GM11168 (cell line): Measurements from ENCODE around the gene TAP1.

ENCODE experiments used
- in situ Hi-C: fragments of 300-500 bp; cut with MboI; formaldehyde crosslinking; loops from one replicate; pipeline ENCODE4 v1.12.0; 2022; ENCODE audit warnings: low sequenced_read_pairs; ENCODE audit not compliant: unreplicated experiment

The TAP1 gene

GRCh38 chr6:32842690-32843089 lies 10.8 kb downstream of the TAP1 start:
- in situ Hi-C loops: no loop called here

GRCh38 chr6:32842021-32842650 lies 11.4 kb downstream of the TAP1 start:
- in situ Hi-C loops: no loop called here

- in situ Hi-C loops: no loop called here
These were observed 12.8 kb downstream of the TAP1 start for GRCh38 chr6:32840604-32841246.

GRCh38 chr6:32839356-32839755 lies 14.1 kb downstream of the TAP1 start:
- in situ Hi-C loops: no loop called here

GRCh38 chr6:32838114-32838958 lies 15.2 kb downstream of the TAP1 start, which contains the start of gene TAP2:
Gene TAP2, minus strand, starts transcription at chr6:32838739. Its CDS starts 506 bp downstream, at chr6:32838233.
- in situ Hi-C loops: no loop called here

- in situ Hi-C loops: no loop called here
These were observed 15.8 kb downstream of the TAP1 start for GRCh38 chr6:32837651-32838113.

GRCh38 chr6:32836873-32837272 lies 16.6 kb downstream of the TAP1 start:
- in situ Hi-C loops: no loop called here

GRCh38 chr6:32835167-32835893 lies 18.2 kb downstream of the TAP1 start:
- in situ Hi-C loops: no loop called here

GRCh38 chr6:32833664-32834063 lies 19.8 kb downstream of the TAP1 start:
- in situ Hi-C loops: loop anchor here (5.0 kb wide), 1 partner anchor 39 kb away; no protein-coding TSS in a partner anchor

- in situ Hi-C loops: loop anchor here (5.0 kb wide), 1 partner anchor 40 kb away; no protein-coding TSS in a partner anchor
These were observed 21.0 kb downstream of the TAP1 start for GRCh38 chr6:32832535-32832934.

- in situ Hi-C loops: loop anchor here (5.0 kb wide), 1 partner anchor 41 kb away; no protein-coding TSS in a partner anchor
These were observed 22.6 kb downstream of the TAP1 start for GRCh38 chr6:32830936-32831335.

- in situ Hi-C loops: loop anchor here (5.0 kb wide), 1 partner anchor 42 kb away; no protein-coding TSS in a partner anchor
These were observed 23.5 kb downstream of the TAP1 start for GRCh38 chr6:32830017-32830416.

GRCh38 chr6:32829495-32829894 lies 24.0 kb downstream of the TAP1 start:
- in situ Hi-C loops: no loop called here

- in situ Hi-C loops: no loop called here
These were observed 26.5 kb downstream of the TAP1 start for GRCh38 chr6:32827025-32827424.

- in situ Hi-C loops: no loop called here
These were observed 27.5 kb downstream of the TAP1 start for GRCh38 chr6:32825966-32826365.

- in situ Hi-C loops: no loop called here
These were observed 33.8 kb downstream of the TAP1 start for GRCh38 chr6:32819729-32820128.

- in situ Hi-C loops: no loop called here
These were observed 34.6 kb downstream of the TAP1 start for GRCh38 chr6:32818867-32819266.

- in situ Hi-C loops: no loop called here
These were observed 36.7 kb downstream of the TAP1 start, which contains the start of gene HLA-DOB for GRCh38 chr6:32816746-32817204. Gene HLA-DOB, minus strand, starts transcription at chr6:32817002. Its CDS starts 51 bp downstream, at chr6:32816951.

GRCh38 chr6:32815996-32816395 lies 37.5 kb downstream of the TAP1 start:
- in situ Hi-C loops: no loop called here

- in situ Hi-C loops: no loop called here
These were observed 38.4 kb downstream of the TAP1 start for GRCh38 chr6:32815115-32815514.
